ENCODE results near the gene MLLT10. TPM values are rescaled to one million over a fixed set of nuclear protein-coding genes. Genes with fewer than 3 reads are reported as not detected.

MLLT10 gene
- total RNA-seq, 1 donor from 2014 or later = 59.4 TPM

- DNase-seq = peak; percentile 81
Observed at GRCh38 chr10:21517134-21518031, 16.6 kb upstream of the MLLT10 start.

- peak; percentile 81 for DNase-seq
Observed at GRCh38 chr10:21518149-21518640, 15.8 kb upstream of the MLLT10 start.

- peak; percentile 65 for DNase-seq
Observed at GRCh38 chr10:21518641-21519396, 15.2 kb upstream of the MLLT10 start.

- DNase-seq = peak; percentile 64
Observed at GRCh38 chr10:21519397-21519933, 14.6 kb upstream of the MLLT10 start.

GRCh38 chr10:21519941-21520436 is 14.0 kb upstream of the MLLT10 start:
- DNase-seq = peak; percentile 86

- DNase-seq = no peak
Observed at GRCh38 chr10:21520509-21520908, 13.5 kb upstream of the MLLT10 start.

- DNase-seq = no peak
Observed at GRCh38 chr10:21520949-21521348, 13.1 kb upstream of the MLLT10 start.

GRCh38 chr10:21521751-21522533 is 12.1 kb upstream of the MLLT10 start:
- DNase-seq = peak; percentile 32

- DNase-seq = peak; percentile 41
Observed at GRCh38 chr10:21522631-21523406, 11.2 kb upstream of the MLLT10 start.

- DNase-seq = peak; percentile 92
Observed at GRCh38 chr10:21523557-21524008, 10.4 kb upstream of the MLLT10 start.

GRCh38 chr10:21524131-21524525 is 9.9 kb upstream of the MLLT10 start:
- no peak for DNase-seq

- peak; percentile 72 for DNase-seq
Observed at GRCh38 chr10:21524526-21525366, 9.3 kb upstream of the MLLT10 start.

- peak; percentile 96 for DNase-seq
Observed at GRCh38 chr10:21525367-21526187, 8.5 kb upstream of the MLLT10 start, which contains the start of gene SKIDA1. SKIDA1 (minus strand) TSS chr10:21525682; CDS start chr10:21517822, 7,860 bp downstream.

- DNase-seq = peak; percentile 97
Observed at GRCh38 chr10:21526188-21526859, 7.7 kb upstream of the MLLT10 start.

GRCh38 chr10:21526860-21527597 is 7.0 kb upstream of the MLLT10 start:
- peak; percentile 79 for DNase-seq

GRCh38 chr10:21527598-21528235 is 6.3 kb upstream of the MLLT10 start:
- peak; percentile 66 for DNase-seq
